GM04504 (cell line): ENCODE data around the gene F11.
"Not testable (repeated sequence)": the region's sequence is repeated elsewhere in the genome, so short reads cannot be mapped to it uniquely, and the experiment has no call there.

Experiments used
- DNase-seq: peaks from one replicate; pipeline ENCODE4 v3.0.0-alpha.2; 2012; ENCODE audit warnings: low read depth

Gene F11

GRCh38 chr4:186298031-186298647 is 32.1 kb downstream of the F11 start:
- no peak for DNase-seq

- DNase-seq, result no peak
These were observed 33.3 kb downstream of the F11 start for GRCh38 chr4:186299291-186299690.

GRCh38 chr4:186300659-186301390 is 34.8 kb downstream of the F11 start:
- no peak for DNase-seq

GRCh38 chr4:186304216-186304615 is 38.2 kb downstream of the F11 start:
- DNase-seq, result no peak

GRCh38 chr4:186304866-186305505 is 39.0 kb downstream of the F11 start:
- DNase-seq, result no peak

GRCh38 chr4:186307497-186307896 is 41.5 kb downstream of the F11 start:
- DNase-seq, result no peak

GRCh38 chr4:186307916-186308315 is 41.9 kb downstream of the F11 start:
- no peak for DNase-seq

- DNase-seq, result no peak
These were observed 52.5 kb downstream of the F11 start for GRCh38 chr4:186318481-186318880.

GRCh38 chr4:186324660-186325059 is 58.7 kb downstream of the F11 start:
- DNase-seq, result not testable (repeated sequence)

GRCh38 chr4:186326391-186326790 is 60.4 kb downstream of the F11 start:
- no peak for DNase-seq

GRCh38 chr4:186329372-186329771 is 63.4 kb downstream of the F11 start:
- no peak for DNase-seq

- no peak for DNase-seq
These were observed 64.4 kb downstream of the F11 start for GRCh38 chr4:186330368-186330767.

GRCh38 chr4:186335793-186336192 is 69.8 kb downstream of the F11 start:
- DNase-seq, result no peak
